SJSA1 (cell line): ENCODE data around the gene POLD3. TPM values are rescaled to one million over a fixed set of nuclear protein-coding genes. Genes with fewer than 3 reads are reported as not detected.
"Not testable (repeated sequence)": the region's sequence is repeated elsewhere in the genome, so short reads cannot be mapped to it uniquely, and the experiment has no call there.

Experiments used
- DNase-seq, 2 experiments: peaks; one replicate each; pipeline ENCODE4 v3.0.0-alpha.2; 2015 to 2020; ENCODE audit warnings: low spot score in 2 of 2, low read depth in 1 of 2
- H3K27ac ChIP-seq: fragments of 250-450 bp; sonication (Bioruptor Pico); 2 replicates; pipeline ENCODE4 v1.5.1; 2020; ENCODE audit warnings: mild to moderate bottlenecking, moderate library complexity
- H3K27me3 ChIP-seq: fragments of 250-450 bp; sonication (Bioruptor Pico); replicated peaks from 2 replicates; pipeline ENCODE4 v1.5.1; 2020; ENCODE audit warnings: mild to moderate bottlenecking, moderate library complexity
- H3K36me3 ChIP-seq: fragments of 250-450 bp; sonication (Bioruptor Pico); 2 replicates; pipeline ENCODE4 v1.5.1; 2020; ENCODE audit warnings: mild to moderate bottlenecking
- H3K4me1 ChIP-seq: fragments of 250-450 bp; sonication (Bioruptor Pico); replicated peaks from 2 replicates; pipeline ENCODE4 v1.6.1; 2021; ENCODE audit warnings: mild to moderate bottlenecking
- H3K4me3 ChIP-seq: fragments of 250-450 bp; sonication (Bioruptor Pico); 2 replicates; pipeline ENCODE4 v1.5.1; 2020; ENCODE audit warnings: mild to moderate bottlenecking
- H3K9me3 ChIP-seq: fragments of 250-450 bp; sonication (Bioruptor Pico); replicated peaks from 2 replicates; pipeline ENCODE4 v1.5.1; 2020; ENCODE audit warnings: mild to moderate bottlenecking
- total RNA-seq: library from RNA; depleted of rRNA; stranded (reverse); fragments of >200 nt; shearing (Covaris generic); gene quantifications from 2 replicates; pipeline ENCODE4 v1.2.3, GENCODE V29; 2014

POLD3 gene
- total RNA-seq, 1 experiment from 2014 or later: 12.7 TPM

GRCh38 chr11:74572349-74572748 is 20.0 kb upstream of the POLD3 start:
- Histone ChIP-seq H3K36me3 (no peaks in the 10 kb centered on the region), H3K4me1 (no peaks in the 10 kb centered on the region), H3K27me3 (no peaks in the 10 kb centered on the region), H3K27ac (no peak overlapping the region), H3K4me3 (no peak overlapping the region), H3K9me3 (no peaks in the 10 kb centered on the region)
- DNase-seq: no peak

GRCh38 chr11:74574563-74574962 is 17.8 kb upstream of the POLD3 start:
- no peaks in the 10 kb centered on the region for H3K27me3 ChIP-seq
- H3K36me3 ChIP-seq: no peaks in the 10 kb centered on the region
- H3K4me3 ChIP-seq: no peak overlapping the region
- no peak for DNase-seq
- H3K9me3 ChIP-seq: no peaks in the 10 kb centered on the region
- no peak overlapping the region for H3K27ac ChIP-seq
- H3K4me1 ChIP-seq: no peaks in the 10 kb centered on the region

DNA sequence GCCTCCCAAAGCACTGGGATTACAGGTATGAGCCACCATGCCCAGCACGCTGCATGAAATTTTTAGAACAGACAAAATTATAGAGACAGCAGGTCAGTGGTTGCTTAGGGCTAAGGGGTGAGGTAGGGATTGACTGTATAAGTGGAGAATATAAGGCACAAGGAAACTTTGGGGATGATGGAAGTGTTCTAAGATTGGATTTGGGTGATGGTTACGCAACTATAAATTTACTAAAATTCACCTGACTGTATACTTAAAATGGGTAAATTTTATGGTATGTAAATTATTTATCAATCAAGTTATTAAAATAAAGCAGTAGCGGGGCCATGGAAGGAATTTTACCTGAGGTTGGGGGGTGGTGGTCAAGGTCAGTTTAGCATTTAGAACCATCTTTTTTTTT is 16.4 kb upstream of the POLD3 start:
- no peak overlapping the region for H3K27ac ChIP-seq
- H3K4me1 ChIP-seq: 0 out of 2 replicates have a peak, but pooled peaks cover 1% of the 10 kb centered on the region
- H3K36me3 ChIP-seq: no peaks in the 10 kb centered on the region
- H3K9me3 ChIP-seq: no peaks in the 10 kb centered on the region
- H3K4me3 ChIP-seq: no peak overlapping the region
- DNase-seq: no peak
- H3K27me3 ChIP-seq: no peaks in the 10 kb centered on the region

DNA sequence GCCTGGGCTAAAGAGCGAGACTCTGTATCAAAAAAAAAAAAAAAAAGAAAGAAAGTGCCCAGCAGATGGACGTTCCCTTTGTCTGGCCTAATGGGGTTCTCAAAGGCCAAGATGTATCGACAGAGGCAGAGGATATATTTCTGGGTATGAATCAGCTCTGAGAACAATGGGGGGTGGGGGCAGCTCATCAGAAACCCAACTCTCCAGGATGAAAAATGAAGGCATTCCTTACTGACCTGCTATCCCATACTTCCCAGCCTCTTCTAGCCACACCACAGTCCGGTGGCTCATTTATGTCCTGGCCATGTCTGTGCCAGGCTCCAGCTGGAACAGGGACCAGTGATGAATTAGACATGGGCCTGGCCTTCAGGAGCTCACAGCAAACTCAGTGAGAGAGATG is 15.2 kb upstream of the POLD3 start:
- H3K27ac ChIP-seq: no peak overlapping the region
- 0 out of 2 replicates have a peak, but pooled peaks cover 3% of the 10 kb centered on the region for H3K4me1 ChIP-seq
- H3K9me3 ChIP-seq: no peaks in the 10 kb centered on the region
- H3K4me3 ChIP-seq: no peak overlapping the region
- H3K36me3 ChIP-seq: no peaks in the 10 kb centered on the region
- H3K27me3 ChIP-seq: no peaks in the 10 kb centered on the region
- DNase-seq: no peak

- no peak overlapping the region for H3K27ac ChIP-seq
- H3K9me3 ChIP-seq: no peaks in the 10 kb centered on the region
- H3K36me3 ChIP-seq: no peaks in the 10 kb centered on the region
- no peak overlapping the region for H3K4me3 ChIP-seq
- 0 out of 2 replicates have a peak, but pooled peaks cover 3% of the 10 kb centered on the region for H3K4me1 ChIP-seq
- H3K27me3 ChIP-seq: no peaks in the 10 kb centered on the region
- DNase-seq: no peak
Measured at GRCh38 chr11:74577624-74578396, 14.6 kb upstream of the POLD3 start.

DNA sequence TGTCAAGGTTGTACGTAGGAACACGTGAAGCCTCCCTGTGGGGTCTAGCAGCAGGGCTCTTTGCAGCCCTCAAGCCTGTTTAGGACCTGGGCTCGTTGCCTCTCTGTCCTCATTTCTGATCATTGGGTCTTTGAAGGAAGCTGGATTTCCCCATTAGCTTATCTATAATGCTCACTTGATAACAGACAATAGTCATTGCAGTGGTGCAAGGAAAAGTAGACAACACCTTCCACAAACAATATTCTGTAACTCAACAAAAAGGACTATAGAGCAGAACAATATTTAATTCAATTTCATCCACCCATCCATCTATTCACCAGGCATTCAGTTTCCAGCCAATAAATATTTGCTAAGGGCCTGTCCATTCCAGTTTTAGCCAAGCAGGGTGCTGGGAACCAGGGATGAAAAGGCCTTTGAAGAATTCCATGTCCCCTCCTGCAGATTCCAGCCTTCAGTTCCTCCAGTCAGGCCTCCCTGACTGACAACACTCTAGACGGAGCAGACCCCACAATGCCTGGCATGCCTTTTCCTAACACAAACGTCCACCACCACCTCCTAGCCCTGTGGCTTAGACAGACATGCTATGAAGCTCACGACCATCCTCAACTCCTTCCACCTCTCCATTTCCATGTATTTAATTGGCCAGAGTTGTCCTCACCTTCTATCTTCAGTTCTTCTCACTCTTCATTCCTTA is 12.7 kb upstream of the POLD3 start:
- Histone ChIP-seq H3K27ac (no peak overlapping the region), H3K27me3 (no peaks in the 10 kb centered on the region)

DNA sequence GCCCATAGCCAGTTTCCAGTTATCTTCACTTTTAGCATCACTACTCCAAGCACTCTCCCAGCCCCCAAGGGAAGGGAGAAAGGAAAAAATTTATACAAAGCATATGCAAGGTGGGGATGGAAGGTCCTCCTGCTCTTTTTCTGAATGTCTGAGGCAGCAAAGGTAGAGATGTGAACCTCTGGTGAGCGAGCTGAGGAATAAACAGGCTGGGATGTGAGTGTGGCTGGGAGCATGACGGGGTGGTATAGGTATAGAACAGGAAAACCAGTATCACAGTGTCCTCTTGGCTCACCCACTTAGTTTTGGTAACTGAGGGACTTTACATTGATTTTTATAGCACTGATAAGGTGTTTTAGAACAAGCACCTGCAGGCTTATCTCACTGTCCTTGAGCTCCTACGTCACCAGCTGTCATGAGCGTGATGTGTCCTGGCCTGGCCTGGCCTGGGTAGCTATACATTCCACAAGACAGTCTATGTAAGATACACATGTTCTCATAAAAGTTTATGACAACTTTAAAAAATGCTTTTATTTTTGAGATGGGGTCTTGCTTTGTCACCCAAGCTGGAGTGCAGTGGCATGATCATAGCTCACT is 10.3 kb upstream of the POLD3 start:
- no peak for DNase-seq
- H3K27ac ChIP-seq: no peak overlapping the region
- no peaks in the 10 kb centered on the region for H3K36me3 ChIP-seq
- H3K9me3 ChIP-seq: no peaks in the 10 kb centered on the region
- no peaks in the 10 kb centered on the region for H3K27me3 ChIP-seq
- H3K4me3 ChIP-seq: no peak overlapping the region
- 0 out of 2 replicates have a peak, but pooled peaks cover 3% of the 10 kb centered on the region for H3K4me1 ChIP-seq

More for the DNA sequence above, 12.7 kb upstream of the POLD3 start:
- H3K4me3 ChIP-seq: no peak overlapping the region
- H3K36me3 ChIP-seq: no peaks in the 10 kb centered on the region
- no peak for DNase-seq
- 0 out of 2 replicates have a peak, but pooled peaks cover 3% of the 10 kb centered on the region for H3K4me1 ChIP-seq
- H3K9me3 ChIP-seq: no peaks in the 10 kb centered on the region

DNA sequence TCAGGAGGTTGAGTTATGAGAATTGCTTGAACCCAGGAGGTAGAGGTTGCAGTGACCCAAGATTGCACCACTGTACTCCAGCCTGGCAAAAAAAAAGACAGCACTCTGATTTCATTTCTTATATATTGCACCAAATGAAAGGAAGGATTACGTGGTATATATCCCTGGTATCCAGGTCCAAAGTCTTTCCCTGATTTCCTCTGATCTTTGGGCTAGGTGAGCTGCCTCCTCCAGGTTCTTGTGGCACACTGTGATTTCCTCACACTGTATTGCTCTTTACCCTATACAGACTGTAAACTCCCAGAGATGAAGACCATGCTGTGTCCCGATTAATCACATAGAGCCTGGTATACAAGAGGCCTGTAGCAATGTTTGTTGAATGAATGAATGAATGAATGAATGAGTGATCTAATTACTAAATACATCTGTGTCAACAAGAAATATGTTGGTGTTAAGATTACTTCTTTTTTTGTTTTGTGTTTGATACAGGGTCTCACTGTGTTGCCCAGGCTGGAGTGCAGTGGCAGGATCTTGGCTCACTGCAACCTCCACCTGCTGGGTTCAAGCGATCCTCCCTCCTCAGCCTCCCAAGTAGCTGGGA is 9.3 kb upstream of the POLD3 start:
- Histone ChIP-seq H3K36me3 (no peaks in the 10 kb centered on the region), H3K9me3 (no peaks in the 10 kb centered on the region), H3K4me3 (no peak overlapping the region)

GRCh38 chr11:74590492-74590891 is 1.9 kb upstream of the POLD3 start:
- not testable (repeated sequence) for DNase-seq, H3K36me3 ChIP-seq, H3K4me3 ChIP-seq, H3K9me3 ChIP-seq, H3K27me3 ChIP-seq, H3K27ac ChIP-seq, H3K4me1 ChIP-seq

More for the DNA sequence above, 9.3 kb upstream of the POLD3 start:
- Histone ChIP-seq H3K27ac (no peak overlapping the region), H3K4me1 (0 out of 2 replicates have a peak, but pooled peaks cover 3% of the 10 kb centered on the region), H3K27me3 (no peaks in the 10 kb centered on the region)
- DNase-seq: no peak

- no peak for DNase-seq
- H3K36me3 ChIP-seq: peaks cover 4% of the 10 kb centered on the region; the same call in 1 of the 2 replicates
- H3K4me3 ChIP-seq: peak overlapping the region; percentile 82
- no peaks in the 10 kb centered on the region for H3K27me3 ChIP-seq
- H3K9me3 ChIP-seq: no peaks in the 10 kb centered on the region
- no peaks in the 10 kb centered on the region for H3K4me1 ChIP-seq
- no peak overlapping the region for H3K27ac ChIP-seq
Measured at GRCh38 chr11:74592063-74592440, 330 bp upstream of the POLD3 start.

DNA sequence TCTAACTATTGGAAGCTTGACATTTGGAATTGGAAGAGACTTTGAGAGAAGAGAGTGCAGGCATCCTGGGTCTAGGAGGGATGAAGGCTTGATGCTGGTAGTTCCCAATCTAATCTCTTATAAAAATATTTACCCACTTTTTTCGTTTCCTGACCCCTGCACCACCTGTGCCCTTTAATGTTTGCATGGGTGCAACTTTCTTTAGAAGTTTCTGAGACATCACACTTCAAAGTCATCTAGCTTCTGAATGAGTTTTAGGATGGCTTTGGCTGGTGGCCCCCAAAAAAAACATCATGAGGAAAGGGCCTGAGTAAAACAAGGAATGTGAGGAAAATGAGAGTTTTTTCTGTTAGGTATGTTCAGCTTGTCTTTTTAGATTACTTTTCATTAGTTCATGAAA is 1.1 kb downstream of the POLD3 start:
- Histone ChIP-seq H3K36me3 (peaks cover 4% of the 10 kb centered on the region; the same call in 1 of the 2 replicates), H3K27ac (no peak overlapping the region)
- no peak for DNase-seq

DNA sequence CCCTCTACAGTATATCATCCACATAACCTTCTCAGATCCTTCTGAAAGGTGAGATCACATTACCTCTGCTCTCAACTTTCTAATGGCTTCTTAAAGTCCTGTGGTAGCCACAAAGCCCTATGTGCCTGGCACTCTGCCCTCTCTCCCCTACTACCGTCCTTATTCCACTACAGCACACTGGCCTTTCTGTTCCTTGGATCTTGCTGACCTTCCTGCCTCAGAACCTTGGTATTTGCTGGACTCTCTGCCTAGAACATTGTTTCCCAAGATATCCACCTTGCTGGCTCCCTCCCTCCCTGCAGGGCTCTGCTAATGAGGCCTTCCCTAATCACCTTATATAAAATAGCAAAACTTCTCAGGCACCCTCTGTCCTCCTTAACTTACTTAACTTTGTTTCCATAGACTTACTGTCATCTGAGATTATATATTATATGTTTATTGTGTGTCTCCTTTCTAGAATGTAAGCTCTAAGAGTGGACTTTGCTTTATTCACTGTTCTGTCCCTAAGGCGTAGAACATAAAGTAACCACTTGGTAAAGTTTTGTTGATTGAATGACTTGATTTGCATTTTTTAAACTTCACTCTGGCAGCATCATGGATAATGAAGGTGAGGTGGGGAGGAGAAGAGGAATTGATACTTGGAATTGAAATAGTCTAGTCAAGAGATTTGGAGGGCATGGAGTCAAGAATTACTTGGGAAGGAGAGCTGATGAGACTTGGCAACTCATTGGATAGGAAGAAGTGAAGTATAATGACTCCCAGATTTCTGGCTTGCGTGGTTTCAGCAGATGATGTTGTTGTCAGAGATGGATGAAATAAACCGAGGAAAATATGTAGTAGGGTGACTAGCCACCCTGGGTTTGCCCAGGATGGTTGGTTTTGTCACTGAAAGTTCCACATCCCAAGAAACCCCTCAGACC is 10.5 kb downstream of the POLD3 start:
- DNase-seq: no peak
- H3K9me3 ChIP-seq: no peaks in the 10 kb centered on the region
- no peaks in the 10 kb centered on the region for H3K27me3 ChIP-seq
- 0 out of 2 replicates have a peak, but pooled peaks cover 4% of the 10 kb centered on the region for H3K36me3 ChIP-seq
- no peak overlapping the region for H3K4me3 ChIP-seq
- H3K27ac ChIP-seq: no peak overlapping the region
- no peaks in the 10 kb centered on the region for H3K4me1 ChIP-seq

More for the DNA sequence above, 1.1 kb downstream of the POLD3 start:
- H3K9me3 ChIP-seq: no peaks in the 10 kb centered on the region
- H3K4me1 ChIP-seq: no peaks in the 10 kb centered on the region
- no peaks in the 10 kb centered on the region for H3K27me3 ChIP-seq
- peak overlapping the region; percentile 82 for H3K4me3 ChIP-seq

DNA sequence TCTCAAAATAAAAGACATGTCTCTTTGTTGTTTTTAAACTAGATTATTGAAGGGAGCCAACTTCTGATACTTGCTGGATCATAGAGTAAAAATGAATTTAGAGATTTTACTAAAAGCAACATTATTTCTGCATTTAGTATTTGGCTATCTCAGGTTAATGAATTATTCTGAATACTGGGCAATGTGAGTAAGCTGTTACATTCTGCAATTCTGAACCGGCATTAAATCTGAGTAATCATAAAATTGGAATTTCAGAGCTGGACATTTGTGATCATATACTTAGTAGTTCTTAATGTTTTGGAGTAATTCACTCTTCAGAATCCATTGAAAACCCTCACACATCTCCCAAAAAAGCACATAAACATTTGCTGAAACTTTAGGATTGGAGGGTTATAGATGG is 11.5 kb downstream of the POLD3 start:
- H3K4me3 ChIP-seq: no peak overlapping the region
- no peaks in the 10 kb centered on the region for H3K9me3 ChIP-seq
- no peaks in the 10 kb centered on the region for H3K27me3 ChIP-seq
- H3K27ac ChIP-seq: no peak overlapping the region
- no peaks in the 10 kb centered on the region for H3K4me1 ChIP-seq
- 0 out of 2 replicates have a peak, but pooled peaks cover 4% of the 10 kb centered on the region for H3K36me3 ChIP-seq
- no peak for DNase-seq
